T follicular helper cell (primary cell): ENCODE data around the gene TP63.
"Not testable (repeated sequence)": the region's sequence is repeated elsewhere in the genome, so short reads cannot be mapped to it uniquely, and the experiment has no call there.

Source experiments
- DNase-seq: peaks from one replicate; pipeline ENCODE4 v3.0.0-alpha.2; 2020; ENCODE audit warnings: low read depth
- total RNA-seq, 2 experiments: gene quantifications; one replicate each; lab custom pipeline; 2026; lab: John Stamatoyannopoulos, UW

The TP63 gene
- 0.06 to 0.26 reads per million in 2 experiments for total RNA-seq

DNA sequence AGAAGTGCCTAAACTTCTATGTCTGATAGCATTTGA lies at the start of gene TP63:
TP63 (plus strand) TSS at position 17 of the 36 bp plus-strand sequence. CDS start 127 bp downstream, outside the sequence.
- DNase-seq = no peak

- no peak for DNase-seq
These were observed 49.0 kb upstream of the TP63 start for GRCh38 chr3:189582179-189582578.

- no peak for DNase-seq
These were observed 46.5 kb upstream of the TP63 start for GRCh38 chr3:189584645-189585044.

- no peak for DNase-seq
These were observed 44.1 kb upstream of the TP63 start for GRCh38 chr3:189586941-189587663.

- no peak for DNase-seq
These were observed 43.5 kb upstream of the TP63 start for GRCh38 chr3:189587664-189588040.

- DNase-seq = no peak
These were observed 43.1 kb upstream of the TP63 start for GRCh38 chr3:189588070-189588469.

GRCh38 chr3:189588475-189589178 lies 42.6 kb upstream of the TP63 start:
- DNase-seq = no peak

GRCh38 chr3:189589179-189589569 lies 42.0 kb upstream of the TP63 start:
- DNase-seq = no peak

GRCh38 chr3:189590223-189590622 lies 41.0 kb upstream of the TP63 start:
- DNase-seq = no peak

- no peak for DNase-seq
These were observed 37.6 kb upstream of the TP63 start for GRCh38 chr3:189593581-189593980.

GRCh38 chr3:189596078-189596979 lies 34.9 kb upstream of the TP63 start:
- DNase-seq = not testable (repeated sequence)

GRCh38 chr3:189597918-189598317 lies 33.3 kb upstream of the TP63 start:
- DNase-seq = no peak

GRCh38 chr3:189598530-189599225 lies 32.5 kb upstream of the TP63 start:
- no peak for DNase-seq

DNA sequence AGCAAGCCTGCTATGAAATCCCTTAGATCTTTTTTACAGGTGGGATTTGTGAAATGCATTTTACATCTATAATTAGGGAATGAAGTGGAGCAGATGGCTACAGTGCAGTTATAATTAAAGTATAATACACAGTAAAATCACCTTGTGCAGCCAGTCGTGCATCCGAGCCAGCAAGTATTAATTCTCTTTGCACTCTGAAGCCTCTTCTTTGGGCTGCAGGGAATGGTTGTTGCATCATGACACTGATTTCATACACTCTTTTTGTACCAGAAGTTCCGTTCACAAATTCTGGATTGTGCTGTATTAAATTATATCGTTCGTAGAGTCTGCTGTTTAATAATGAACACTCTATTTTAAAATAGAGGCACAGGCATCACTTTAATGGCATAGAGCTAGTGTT lies 28.7 kb upstream of the TP63 start:
- no peak for DNase-seq

DNA sequence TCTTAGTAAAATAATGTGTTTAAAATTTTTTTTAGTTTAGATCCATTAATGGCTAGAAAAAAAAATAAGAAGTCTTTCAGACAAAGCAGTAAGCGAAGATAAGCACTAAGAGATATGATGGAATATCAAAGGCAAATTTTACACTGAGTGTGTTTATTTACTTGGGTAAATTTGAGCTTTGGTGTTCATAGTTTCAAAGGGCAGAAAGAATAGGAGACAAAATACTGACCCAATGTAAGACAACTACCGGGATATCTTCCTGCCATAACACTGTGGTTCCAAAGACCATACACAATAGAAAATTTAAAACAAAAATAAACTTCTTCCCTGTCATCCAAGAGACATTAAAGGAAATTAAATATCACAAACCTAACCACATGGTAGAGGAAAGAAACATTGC lies 25.5 kb upstream of the TP63 start:
- DNase-seq = no peak

GRCh38 chr3:189606774-189607173 lies 24.4 kb upstream of the TP63 start:
- DNase-seq = no peak

DNA sequence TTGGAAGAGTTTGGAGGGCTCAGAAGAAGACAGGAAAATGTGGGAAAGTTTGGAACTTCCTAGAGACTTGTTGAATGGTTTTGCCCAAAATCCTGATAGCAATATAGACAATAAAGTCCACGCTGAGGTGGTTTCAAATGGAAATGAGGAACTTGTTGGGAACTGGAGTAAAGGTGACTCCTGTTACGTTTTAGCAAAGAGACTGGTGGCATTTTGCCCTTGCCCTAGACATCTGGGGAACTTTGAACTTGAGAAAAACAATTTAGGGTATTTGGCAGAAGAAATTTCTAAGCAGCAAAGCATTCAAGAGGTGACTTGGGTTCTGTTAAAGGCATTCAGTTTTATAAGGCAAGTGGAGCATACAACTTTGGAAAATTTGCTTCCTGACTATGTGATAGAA lies 18.5 kb upstream of the TP63 start:
- not testable (repeated sequence) for DNase-seq

- no peak for DNase-seq
These were observed 18.1 kb upstream of the TP63 start for GRCh38 chr3:189613122-189613521.

GRCh38 chr3:189621948-189622603 lies 9.1 kb upstream of the TP63 start:
- no peak for DNase-seq

- no peak for DNase-seq
These were observed 8.6 kb upstream of the TP63 start for GRCh38 chr3:189622629-189623028.

GRCh38 chr3:189624130-189624529 lies 7.1 kb upstream of the TP63 start:
- DNase-seq = no peak

- no peak for DNase-seq
These were observed 6.1 kb upstream of the TP63 start for GRCh38 chr3:189625071-189625470.
